Suprapubic skin (tissue), 4 donors: ENCODE data around the gene ACBD3. TPM values are rescaled to one million over a fixed set of nuclear protein-coding genes. Genes with fewer than 3 reads are reported as not detected.
A peak's percentile ranks its signal among the peaks of the same experiment; 100 is the strongest.

Source experiments
- DNase-seq, 2 donors: peaks; one replicate each; pipeline ENCODE4 v3.0.0-alpha.2; 2019; ENCODE audit warnings: low spot score in 2 of 2
- H3K27ac ChIP-seq: fragments of 200-600 bp; sonication (generic); one replicate; pipeline ENCODE4 v1.5.1; 2019
- H3K27me3 ChIP-seq: fragments of 200-600 bp; sonication (generic); one replicate; pipeline ENCODE4 v1.5.1; 2019
- H3K36me3 ChIP-seq: fragments of 200-600 bp; sonication (generic); one replicate; pipeline ENCODE4 v1.5.1; 2019
- H3K4me1 ChIP-seq: fragments of 200-600 bp; sonication (generic); one replicate; pipeline ENCODE4 v1.5.1; 2019
- H3K4me3 ChIP-seq: fragments of 200-600 bp; sonication (generic); one replicate; pipeline ENCODE4 v1.5.1; 2019; ENCODE audit warnings: mild to moderate bottlenecking
- H3K9me3 ChIP-seq: fragments of 200-600 bp; sonication (generic); one replicate; pipeline ENCODE4 v1.5.1; 2019
- CTCF ChIP-seq, 2 donors: fragments of 200-600 bp in 1 of 2; fragments of 450-650 bp in 1 of 2; sonication (generic) in 1 of 2; IDR thresholded peaks; one replicate each; pipeline ENCODE4 v1.5.1; 2016 to 2019; ENCODE audit warnings: antibody characterized with exemption in 2 of 2, mild to moderate bottlenecking in 1 of 2, moderate library complexity in 1 of 2
- EP300 ChIP-seq: sonication (generic); formaldehyde crosslinking; IDR thresholded peaks from one replicate; pipeline ENCODE4 v1.6.1; 2017; ENCODE audit warnings: antibody characterized with exemption
- POLR2A ChIP-seq, 2 donors: fragments of 450-650 bp; IDR thresholded peaks; one replicate each; pipeline ENCODE4 v1.6.1; 2017; ENCODE audit warnings: antibody characterized with exemption in 2 of 2, mild to moderate bottlenecking in 2 of 2, moderate library complexity in 2 of 2
- POLR2AphosphoS5 ChIP-seq, 3 donors: sonication (generic); formaldehyde crosslinking; IDR thresholded peaks; one replicate each; pipeline ENCODE4 v1.6.1; 2017; ENCODE audit warnings: antibody characterized with exemption in 3 of 3
- WGBS: methylation state at CpG from one replicate; pipeline ENCODE4 v1.1.5; 2018; 5-methylcytosine and 5-hydroxymethylcytosine counted together
- total RNA-seq, 4 donors: library from RNA; depleted of rRNA; stranded (reverse); fragments of >200 nt; gene quantifications; one replicate each; pipeline ENCODE4 v1.1.0, GENCODE V29; 2016

ACBD3 gene
- total RNA-seq, 4 donors from 2014 or later: 38.0 to 64.5 (median 42.4) TPM

GRCh38 chr1:226199971-226200370 is 13.4 kb upstream of the ACBD3 start:
- Histone ChIP-seq H3K27ac (no peak overlapping the region), H3K27me3 (no peaks in the 10 kb centered on the region), H3K9me3 (no peaks in the 10 kb centered on the region), H3K4me3 (no peak overlapping the region), H3K36me3 (no peaks in the 10 kb centered on the region), H3K4me1 (no peaks in the 10 kb centered on the region)
- no peak for TF ChIP-seq CTCF (IDR thresholded peaks at IDR 0.05)
- no peak for TF ChIP-seq EP300
- TF ChIP-seq POLR2A (IDR thresholded peaks at IDR 0.05): no peak
- no peak for TF ChIP-seq POLR2AphosphoS5 (IDR thresholded peaks at IDR 0.05)
- WGBS: 77% methylated on average over 2 of the region's 2 CpGs
- DNase-seq: no peak

- TF ChIP-seq POLR2A (IDR thresholded peaks at IDR 0.05): no peak
- no peak for TF ChIP-seq POLR2AphosphoS5 (IDR thresholded peaks at IDR 0.05)
- TF ChIP-seq CTCF (IDR thresholded peaks at IDR 0.05): no peak
- no peak for TF ChIP-seq EP300
- 84% methylated on average over 1 of the region's 1 CpG for WGBS
- no peaks in the 10 kb centered on the region for H3K36me3 ChIP-seq
- H3K27me3 ChIP-seq: no peaks in the 10 kb centered on the region
- H3K4me3 ChIP-seq: no peak overlapping the region
- no peak for DNase-seq
- H3K27ac ChIP-seq: no peak overlapping the region
- H3K4me1 ChIP-seq: no peaks in the 10 kb centered on the region
- no peaks in the 10 kb centered on the region for H3K9me3 ChIP-seq
Measured at GRCh38 chr1:226195144-226195543, 8.6 kb upstream of the ACBD3 start.

- Histone ChIP-seq H3K4me1 (peaks cover 39% of the 10 kb centered on the region), H3K4me3 (peak overlapping the region; percentile 93), H3K27ac (no peak overlapping the region), H3K27me3 (no peaks in the 10 kb centered on the region), H3K36me3 (no peaks in the 10 kb centered on the region), H3K9me3 (no peaks in the 10 kb centered on the region)
- TF ChIP-seq CTCF (IDR thresholded peaks at IDR 0.05): no peak
- TF ChIP-seq POLR2A (IDR thresholded peaks at IDR 0.05): no peak
- no peak for TF ChIP-seq EP300
- TF ChIP-seq POLR2AphosphoS5 (IDR thresholded peaks at IDR 0.05): no peak
- WGBS: 91% methylated on average over 7 of the region's 7 CpGs
- DNase-seq: no peak
Measured at GRCh38 chr1:226187380-226187779, 839 bp upstream of the ACBD3 start.

GRCh38 chr1:226187019-226187322 is 430 bp upstream of the ACBD3 start:
- TF ChIP-seq POLR2AphosphoS5 (IDR thresholded peaks at IDR 0.05): no peak
- no peak for TF ChIP-seq CTCF (IDR thresholded peaks at IDR 0.05)
- no peak for TF ChIP-seq POLR2A (IDR thresholded peaks at IDR 0.05)
- TF ChIP-seq EP300: no peak
- H3K36me3 ChIP-seq: no peaks in the 10 kb centered on the region
- H3K4me3 ChIP-seq: peak overlapping the region; percentile 93
- no peak for DNase-seq
- no peaks in the 10 kb centered on the region for H3K9me3 ChIP-seq
- H3K27me3 ChIP-seq: no peaks in the 10 kb centered on the region
- peak overlapping the region; percentile 98 for H3K27ac ChIP-seq
- peaks cover 43% of the 10 kb centered on the region for H3K4me1 ChIP-seq
- WGBS: 21% methylated on average over 6 of the region's 10 CpGs

GRCh38 chr1:226185141-226186036 is 1.2 kb downstream of the ACBD3 start:
- Histone ChIP-seq H3K36me3 (peaks cover 3% of the 10 kb centered on the region), H3K4me3 (peak overlapping the region; percentile 93), H3K27me3 (no peaks in the 10 kb centered on the region), H3K27ac (peak overlapping the region; percentile 98), H3K9me3 (no peaks in the 10 kb centered on the region), H3K4me1 (peaks cover 58% of the 10 kb centered on the region)
- TF ChIP-seq POLR2AphosphoS5 (IDR thresholded peaks at IDR 0.05) (no peak), EP300 (no peak), POLR2A (IDR thresholded peaks at IDR 0.05) (no peak), CTCF (IDR thresholded peaks at IDR 0.05) (no peak)
- 17% methylated on average over 14 of the region's 14 CpGs for WGBS
- no peak for DNase-seq
